Stomach (tissue), 9 donors: Measurements from ENCODE around the gene NTN1. TPM values are rescaled to one million over a fixed set of nuclear protein-coding genes. Genes with fewer than 3 reads are reported as not detected.

Experiments
- DNase-seq, 2 donors: peaks; one replicate each; pipeline versions ENCODE4 v3.0.0 to v3.0.0-alpha.2; 2013 to 2019
- H3K27ac ChIP-seq, 5 donors: fragments of 200-600 bp in 4 of 5; sonication (generic) in 4 of 5; one replicate each; pipeline ENCODE4 v1.5.1; 2013 to 2019; ENCODE audit warnings: mild to moderate bottlenecking in 1 of 5, moderate library complexity in 1 of 5
- H3K27me3 ChIP-seq, 3 donors: fragments of 200-600 bp; sonication (generic); one replicate each; pipeline ENCODE4 v1.5.1; 2017 to 2019; ENCODE audit warnings: mixed run types in 1 of 3
- H3K36me3 ChIP-seq, 4 donors: fragments of 200-600 bp; sonication (generic); 1 replicate in 3 of 4; 2 replicates in 1 of 4; pipeline ENCODE4 v1.5.1; 2016 to 2019
- H3K4me1 ChIP-seq, 4 donors: fragments of 200-600 bp; sonication (generic); one replicate each; pipeline ENCODE4 v1.5.1; 2016 to 2019
- H3K4me3 ChIP-seq, 4 donors: fragments of 200-600 bp; sonication (generic) in 3 of 4; one replicate each; pipeline ENCODE4 v1.5.1; 2016 to 2019; ENCODE audit warnings: mild to moderate bottlenecking in 1 of 4
- H3K9me3 ChIP-seq, 4 donors: fragments of 200-600 bp; sonication (generic); one replicate each; pipeline ENCODE4 v1.5.1; 2016 to 2019
- EP300 ChIP-seq: sonication (generic); formaldehyde crosslinking; IDR thresholded peaks from one replicate; pipeline ENCODE4 v1.6.1; 2017; ENCODE audit warnings: antibody characterized with exemption
- POLR2A ChIP-seq, 4 donors: fragments of 450-650 bp; IDR thresholded peaks; one replicate each; pipeline ENCODE4 v1.6.1; 2016; ENCODE audit warnings: antibody characterized with exemption in 4 of 4, control low read depth in 2 of 4, mild to moderate bottlenecking in 1 of 4, moderate library complexity in 1 of 4
- POLR2AphosphoS5 ChIP-seq, 3 donors: sonication (generic); formaldehyde crosslinking; IDR thresholded peaks; one replicate each; pipeline ENCODE4 v1.6.1; 2016; ENCODE audit warnings: antibody characterized with exemption in 3 of 3
- WGBS, 5 donors: extraction: QIAGEN DNeasy Blood & Tissue Kit in 3 of 5; methylation state at CpG; one replicate each; pipeline versions ENCODE4 v1.1.5 to v1.1.7; 2013 to 2018; 5-methylcytosine and 5-hydroxymethylcytosine counted together
- intact Hi-C: fragments of 100-400 bp; cut with DNase I; formaldehyde crosslinking; loops from one replicate; pipeline ENCODE4 v1.15.1; 2023; ENCODE audit warnings: low total_unique reads
- polyA plus RNA-seq, 3 donors: library from polyadenylated mRNA; stranded (reverse); fragments of 200-250 nt; gene quantifications; one replicate each; pipeline ENCODE4 v1.2.3, GENCODE V29; 2013
- total RNA-seq, 5 donors: library from RNA; depleted of rRNA; stranded (reverse); fragments of >200 nt; gene quantifications; one replicate each; pipeline versions ENCODE4 v1.1.0 to v1.2.3, GENCODE V29; 2014 to 2016
- TF ChIP-seq, protein P1 (sequence below), 7 experiments: fragments of 450-650 bp in 4 of 7; fragments of 200-600 bp in 3 of 7; sonication (generic) in 3 of 7; IDR thresholded peaks; one replicate each; pipeline ENCODE4 v1.5.1; 2016 to 2019; ENCODE audit warnings: antibody characterized with exemption in 7 of 7, control low read depth in 2 of 7, mild to moderate bottlenecking in 1 of 7
- donor health status: healthy with polysubstance abuse.
- donor health status: Bipolar disorder and iron deficiency.
- donor health status: healthy.

The NTN1 gene
- total and polyA plus RNA-seq, 8 donors, result 2.9 to 56.2 (median 9.0) TPM

DNA sequence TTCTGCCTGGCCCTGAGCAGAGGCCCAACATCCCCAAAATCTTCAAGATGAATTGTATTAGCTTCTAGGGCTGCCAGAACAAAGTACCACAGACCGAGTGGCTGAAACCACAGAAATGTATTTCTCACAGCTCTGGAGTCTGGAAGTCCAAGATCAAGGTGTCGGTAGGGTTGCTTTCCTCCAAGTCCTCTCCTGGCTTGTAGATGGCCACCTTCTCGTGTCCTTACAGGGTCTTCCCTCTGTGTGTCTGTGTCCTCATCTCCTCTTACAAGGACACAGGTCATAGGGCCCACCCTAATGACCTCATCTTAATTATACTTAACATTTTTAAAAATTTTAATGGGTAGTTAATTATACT, 215.7 kb downstream of the NTN1 start:
- intact Hi-C loops, result no loop called here
- Histone ChIP-seq H3K27ac (peak overlapping the region in 2 of 5 donors; percentile 25 to 98), H3K4me3 (no peak overlapping the region), H3K4me1 (peaks cover 26 to 49% (median 40%) of the 10 kb centered on the region in 4 donors), H3K27me3 (peaks cover 0 to 20% (median 0%) of the 10 kb centered on the region in 3 donors), H3K36me3 (no peaks in the 10 kb centered on the region), H3K9me3 (no peaks in the 10 kb centered on the region)
- DNase-seq, result no peak
- TF ChIP-seq EP300, result no peak
- TF ChIP-seq POLR2A (IDR thresholded peaks at IDR 0.05), result no peak
- TF ChIP-seq, protein P1, sequence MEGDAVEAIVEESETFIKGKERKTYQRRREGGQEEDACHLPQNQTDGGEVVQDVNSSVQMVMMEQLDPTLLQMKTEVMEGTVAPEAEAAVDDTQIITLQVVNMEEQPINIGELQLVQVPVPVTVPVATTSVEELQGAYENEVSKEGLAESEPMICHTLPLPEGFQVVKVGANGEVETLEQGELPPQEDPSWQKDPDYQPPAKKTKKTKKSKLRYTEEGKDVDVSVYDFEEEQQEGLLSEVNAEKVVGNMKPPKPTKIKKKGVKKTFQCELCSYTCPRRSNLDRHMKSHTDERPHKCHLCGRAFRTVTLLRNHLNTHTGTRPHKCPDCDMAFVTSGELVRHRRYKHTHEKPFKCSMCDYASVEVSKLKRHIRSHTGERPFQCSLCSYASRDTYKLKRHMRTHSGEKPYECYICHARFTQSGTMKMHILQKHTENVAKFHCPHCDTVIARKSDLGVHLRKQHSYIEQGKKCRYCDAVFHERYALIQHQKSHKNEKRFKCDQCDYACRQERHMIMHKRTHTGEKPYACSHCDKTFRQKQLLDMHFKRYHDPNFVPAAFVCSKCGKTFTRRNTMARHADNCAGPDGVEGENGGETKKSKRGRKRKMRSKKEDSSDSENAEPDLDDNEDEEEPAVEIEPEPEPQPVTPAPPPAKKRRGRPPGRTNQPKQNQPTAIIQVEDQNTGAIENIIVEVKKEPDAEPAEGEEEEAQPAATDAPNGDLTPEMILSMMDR (IDR thresholded peaks at IDR 0.05), result no peak
- no peak for TF ChIP-seq POLR2AphosphoS5 (IDR thresholded peaks at IDR 0.05)
- 88 to 97% (median 93%) methylated on average over 3 of the region's 3 CpGs for whole genome bisulfite sequencing, 5 donors

DNA sequence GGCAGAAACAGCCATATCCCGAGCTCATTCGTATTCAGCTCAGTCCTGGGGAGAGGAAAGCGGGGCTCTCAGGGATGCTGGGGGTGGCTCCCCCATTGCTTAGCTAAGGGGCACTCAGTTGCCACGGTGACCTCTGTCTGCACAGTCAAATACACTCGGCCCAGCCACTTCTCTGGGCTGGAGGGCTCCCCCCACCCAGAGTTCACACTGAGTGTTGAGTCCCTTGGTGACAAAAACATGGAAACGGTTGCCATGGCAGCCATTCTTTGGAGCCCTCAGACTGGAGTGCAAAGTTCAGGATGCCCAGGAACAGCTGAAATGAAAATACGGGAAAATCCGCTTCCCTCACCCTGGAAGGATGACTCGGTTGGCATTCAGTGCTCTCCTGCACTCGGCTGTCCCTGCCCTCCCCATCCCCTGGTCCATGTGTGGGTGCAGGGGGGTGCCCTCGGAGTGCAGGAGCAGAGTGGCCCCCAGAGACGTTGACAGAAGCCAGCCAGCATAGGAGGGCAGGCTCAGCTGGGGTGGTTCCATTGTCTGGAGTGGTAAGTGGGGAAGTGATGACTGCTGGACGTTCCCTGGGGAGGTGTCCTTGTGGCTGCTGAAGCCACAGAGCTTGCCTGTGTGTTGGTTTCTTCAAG, 216.5 kb downstream of the NTN1 start:
- 76 to 88% (median 86%) methylated on average over 12 to 13 of the region's 13 CpGs for whole genome bisulfite sequencing, 5 donors
- H3K4me1 ChIP-seq, result peaks cover 31 to 51% (median 40%) of the 10 kb centered on the region in 4 donors
- intact Hi-C loops, result no loop called here

DNA sequence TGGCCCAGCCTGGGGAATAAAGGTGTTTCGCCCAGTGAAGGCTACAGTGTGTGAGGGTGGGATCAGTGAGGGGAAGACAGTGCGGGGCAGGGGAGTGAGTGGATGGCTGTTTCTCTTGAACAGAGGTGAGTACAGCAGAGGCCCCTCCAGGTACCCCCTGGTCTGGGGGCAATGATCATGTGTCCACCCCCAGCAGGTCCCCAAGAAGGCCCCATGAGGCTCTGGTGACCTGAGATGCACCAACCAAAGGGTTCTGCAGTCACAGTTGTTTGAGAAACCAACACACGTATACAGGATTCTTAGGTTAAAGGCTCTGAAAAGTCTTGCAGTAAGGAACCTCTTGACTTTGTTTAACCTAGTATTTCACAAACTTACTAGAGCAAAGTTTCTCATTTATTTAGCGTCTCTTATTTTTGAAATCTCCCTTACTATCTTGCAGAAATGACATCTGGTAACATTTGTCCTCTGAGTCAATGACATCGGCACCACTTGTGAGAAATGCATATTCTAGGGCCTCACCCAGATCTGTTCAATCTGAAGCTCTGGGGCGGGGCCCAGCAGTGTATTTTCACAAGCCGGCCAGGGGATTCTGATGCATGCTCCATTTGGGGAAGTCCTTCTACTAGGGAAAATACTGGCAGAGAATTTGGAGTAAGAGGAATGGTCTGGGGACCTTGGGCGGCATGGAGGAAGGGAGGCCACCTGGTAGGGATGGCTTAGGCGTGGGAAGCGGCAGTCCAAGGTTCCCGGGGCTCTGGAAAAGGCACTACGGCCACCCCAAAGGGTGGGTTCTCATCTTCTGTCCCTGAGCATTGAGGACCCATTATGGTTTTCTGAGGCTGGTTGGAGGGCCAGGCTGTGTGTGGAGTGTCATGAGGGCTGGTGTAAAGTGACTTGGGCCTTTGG, 217.3 kb downstream of the NTN1 start:
- H3K4me3 ChIP-seq, result peak overlapping the region in 2 of 4 donors; percentile 44 to 54
- peak overlapping the region in 4 of 5 donors; percentile 64 to 98 (median 87) for H3K27ac ChIP-seq

More for the DNA sequence above, 216.5 kb downstream of the NTN1 start:
- H3K9me3 ChIP-seq, result no peaks in the 10 kb centered on the region
- H3K27ac ChIP-seq, result peak overlapping the region in 3 of 5 donors; percentile 82 to 98 (median 92)
- H3K36me3 ChIP-seq, result no peaks in the 10 kb centered on the region
- TF ChIP-seq EP300 (no peak), POLR2AphosphoS5 (IDR thresholded peaks at IDR 0.05) (no peak), POLR2A (IDR thresholded peaks at IDR 0.05) (no peak)
- TF ChIP-seq, protein P1 (IDR thresholded peaks at IDR 0.05), result no peak
- peaks cover 0 to 15% (median 0%) of the 10 kb centered on the region in 3 donors for H3K27me3 ChIP-seq
- DNase-seq, result peak in 1 of 2 donors; percentile 75
- H3K4me3 ChIP-seq, result no peak overlapping the region

More for the DNA sequence above, 217.3 kb downstream of the NTN1 start:
- Histone ChIP-seq H3K27me3 (peaks cover 0 to 7% (median 0%) of the 10 kb centered on the region in 3 donors), H3K4me1 (peaks cover 31 to 56% (median 42%) of the 10 kb centered on the region in 4 donors), H3K36me3 (no peaks in the 10 kb centered on the region), H3K9me3 (no peaks in the 10 kb centered on the region)
- intact Hi-C loops, result no loop called here
- DNase-seq, result no peak
- TF ChIP-seq POLR2AphosphoS5 (IDR thresholded peaks at IDR 0.05) (no peak), POLR2A (IDR thresholded peaks at IDR 0.05) (no peak), EP300 (no peak)
- TF ChIP-seq, protein P1 (IDR thresholded peaks at IDR 0.05), result no peak
- 88 to 93% (median 91%) methylated on average over 11 to 12 of the region's 12 CpGs for WGBS, 5 donors
